Smooth muscle cell of bladder (primary cell): Measurements from ENCODE around the gene DHX40. TPM values are rescaled to one million over a fixed set of nuclear protein-coding genes. Genes with fewer than 3 reads are reported as not detected.

Experiments
- total RNA-seq: library from RNA; depleted of rRNA; stranded (reverse); fragments of >200 nt; gene quantifications from 2 replicates; pipeline ENCODE4 v1.2.3, GENCODE V29; 2014

Gene DHX40, protein sequence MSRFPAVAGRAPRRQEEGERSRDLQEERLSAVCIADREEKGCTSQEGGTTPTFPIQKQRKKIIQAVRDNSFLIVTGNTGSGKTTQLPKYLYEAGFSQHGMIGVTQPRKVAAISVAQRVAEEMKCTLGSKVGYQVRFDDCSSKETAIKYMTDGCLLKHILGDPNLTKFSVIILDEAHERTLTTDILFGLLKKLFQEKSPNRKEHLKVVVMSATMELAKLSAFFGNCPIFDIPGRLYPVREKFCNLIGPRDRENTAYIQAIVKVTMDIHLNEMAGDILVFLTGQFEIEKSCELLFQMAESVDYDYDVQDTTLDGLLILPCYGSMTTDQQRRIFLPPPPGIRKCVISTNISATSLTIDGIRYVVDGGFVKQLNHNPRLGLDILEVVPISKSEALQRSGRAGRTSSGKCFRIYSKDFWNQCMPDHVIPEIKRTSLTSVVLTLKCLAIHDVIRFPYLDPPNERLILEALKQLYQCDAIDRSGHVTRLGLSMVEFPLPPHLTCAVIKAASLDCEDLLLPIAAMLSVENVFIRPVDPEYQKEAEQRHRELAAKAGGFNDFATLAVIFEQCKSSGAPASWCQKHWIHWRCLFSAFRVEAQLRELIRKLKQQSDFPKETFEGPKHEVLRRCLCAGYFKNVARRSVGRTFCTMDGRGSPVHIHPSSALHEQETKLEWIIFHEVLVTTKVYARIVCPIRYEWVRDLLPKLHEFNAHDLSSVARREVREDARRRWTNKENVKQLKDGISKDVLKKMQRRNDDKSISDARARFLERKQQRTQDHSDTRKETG
- total RNA-seq = 66.7 and 71.0 TPM in 2 replicates

DNA sequence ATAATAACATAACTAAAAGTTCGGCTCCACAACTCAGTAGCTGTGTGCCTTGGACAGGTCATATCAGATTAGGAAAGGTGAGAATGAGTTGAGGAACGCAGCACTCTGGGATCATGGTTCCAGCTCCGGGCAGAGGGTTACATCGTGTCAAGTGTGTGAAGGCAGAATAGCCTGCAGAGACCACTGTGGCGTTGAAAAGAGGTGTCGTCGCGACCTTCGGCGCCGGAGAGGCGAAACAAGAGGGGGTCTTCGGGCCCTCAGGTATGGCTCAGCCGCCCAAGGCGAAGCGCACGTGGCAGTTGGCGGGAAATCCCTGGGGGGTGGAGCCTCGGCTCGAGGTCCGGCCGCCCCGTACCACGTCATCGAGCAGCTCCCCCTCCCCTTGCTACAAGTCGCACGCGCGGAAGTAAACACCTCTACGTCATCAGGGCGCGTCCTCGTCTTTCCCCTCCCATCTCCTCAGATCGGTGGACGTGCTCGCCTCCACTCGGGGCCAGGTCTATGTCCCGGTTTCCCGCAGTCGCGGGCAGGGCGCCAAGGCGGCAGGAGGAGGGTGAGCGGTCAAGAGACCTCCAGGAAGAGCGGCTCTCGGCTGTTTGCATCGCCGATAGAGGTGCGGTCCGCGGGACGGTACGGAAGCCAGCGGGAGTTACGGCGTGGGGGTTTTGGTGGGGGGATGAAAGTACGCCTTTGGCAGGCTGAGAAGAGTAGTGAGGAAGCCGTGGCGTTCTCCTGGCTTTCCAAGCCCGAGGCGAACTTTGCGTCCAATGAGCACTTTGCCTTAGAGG lies at the start of gene DHX40:
DHX40 (plus strand) TSS at position 440 of the 788 bp plus-strand sequence; CDS start at position 502, 62 bp downstream.

DNA sequence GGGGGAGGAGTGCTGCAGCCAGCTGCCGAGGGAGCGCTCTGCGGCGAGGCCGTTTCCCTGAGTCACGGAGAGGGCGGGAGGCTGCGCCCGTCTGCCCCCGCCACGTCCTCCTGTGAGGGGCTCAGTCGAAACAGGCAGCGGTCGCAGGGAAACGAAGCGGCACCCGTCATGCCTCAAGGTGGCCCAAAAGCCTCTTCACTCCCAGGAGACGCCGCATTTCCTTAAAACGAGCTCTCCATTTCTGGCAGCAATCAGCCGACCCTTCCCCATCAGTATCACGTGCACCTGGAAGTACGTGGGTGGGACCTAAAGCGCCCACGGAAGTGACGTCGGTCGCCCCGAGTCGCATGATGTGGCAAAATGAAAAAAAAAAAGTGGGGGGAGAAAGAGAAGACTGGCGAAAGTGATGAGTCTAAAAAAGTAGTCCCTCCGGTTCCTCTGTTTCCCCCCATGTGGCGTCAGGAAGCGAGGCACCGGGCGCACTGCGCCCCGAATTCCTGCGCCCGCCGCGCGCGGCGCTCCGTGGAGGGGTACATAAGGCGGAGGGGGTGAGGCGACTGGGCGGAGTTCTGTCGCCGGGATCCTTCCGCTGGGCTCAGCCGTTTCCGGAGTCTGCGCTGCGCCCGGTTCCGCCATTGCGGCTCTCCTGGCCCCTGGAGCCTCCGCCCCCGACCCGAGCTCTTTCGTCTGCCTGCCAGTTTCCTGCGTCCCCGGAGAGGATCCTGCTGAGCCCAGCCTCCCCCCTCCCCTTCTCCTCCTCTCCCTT lies 54.1 kb downstream of the DHX40 start, which contains the start of gene CLTC:
CLTC (plus strand) TSS at position 598 of the 766 bp plus-strand sequence. CDS start 237 bp downstream, outside the sequence.

Other genes with a start within 250 kb of the DHX40 start
- 9.7 and 15.4 TPM in 2 replicates for gene YPEL2, start 234.0 kb upstream of the DHX40 start, total RNA-seq
- 295 and 330 TPM in 2 replicates for gene CLTC, start 54.3 kb downstream of the DHX40 start, total RNA-seq
- gene PTRH2, start 141.8 kb downstream of the DHX40 start, total RNA-seq = 20.9 and 30.7 TPM in 2 replicates
- gene VMP1, start 142.0 kb downstream of the DHX40 start, total RNA-seq = 163 and 175 TPM in 2 replicates